Smooth muscle cell (in vitro differentiated cells): ENCODE results near the gene SPG7. TPM values are rescaled to one million over a fixed set of nuclear protein-coding genes. Genes with fewer than 3 reads are reported as not detected.

Experiments
- DNase-seq: peaks from one replicate; lab custom pipeline; 2025; ENCODE audit not compliant: unreplicated experiment; lab: John Stamatoyannopoulos, UW
- H2AFZ ChIP-seq: fragments of 200-600 bp; sonication (generic); 2 replicates; pipeline ENCODE4 v1.6.0; 2016; ENCODE audit warnings: antibody characterized with exemption, low read depth, mild to moderate bottlenecking
- H3F3A ChIP-seq: fragments of 200-600 bp; sonication (generic); 2 replicates; pipeline ENCODE4 v1.6.0; 2017; ENCODE audit warnings: antibody characterized with exemption, low read depth
- H3K27ac ChIP-seq: fragments of 200-600 bp; sonication (generic); 2 replicates; pipeline ENCODE4 v1.5.1; 2016; ENCODE audit warnings: low read depth, mild to moderate bottlenecking
- H3K27me3 ChIP-seq: fragments of 200-600 bp; sonication (generic); 2 replicates; pipeline ENCODE4 v1.6.1; 2016; ENCODE audit warnings: low read depth, mild to moderate bottlenecking
- H3K36me3 ChIP-seq: fragments of 200-600 bp; sonication (generic); 2 replicates; pipeline ENCODE4 v1.5.1; 2016; ENCODE audit warnings: low read depth
- H3K4me1 ChIP-seq: fragments of 200-600 bp; sonication (generic); 2 replicates; pipeline ENCODE4 v1.5.1; 2016; ENCODE audit warnings: low read depth
- H3K4me2 ChIP-seq: fragments of 200-600 bp; sonication (generic); 2 replicates; pipeline ENCODE4 v1.6.0; 2016; ENCODE audit warnings: mild to moderate bottlenecking
- H3K4me3 ChIP-seq: fragments of 200-600 bp; sonication (generic); 2 replicates; pipeline ENCODE4 v1.5.1; 2016; ENCODE audit warnings: mild to moderate bottlenecking
- H3K79me2 ChIP-seq: fragments of 200-600 bp; sonication (generic); 2 replicates; pipeline ENCODE4 v1.6.0; 2016; ENCODE audit warnings: low read depth, mild to moderate bottlenecking
- H3K9ac ChIP-seq: fragments of 200-600 bp; sonication (generic); 2 replicates; pipeline ENCODE4 v1.6.0; 2016; ENCODE audit warnings: low read depth
- H3K9me3 ChIP-seq: fragments of 200-600 bp; sonication (generic); replicated peaks from 2 replicates; pipeline ENCODE4 v1.5.1; 2016; ENCODE audit warnings: low read depth
- H4K20me1 ChIP-seq: fragments of 200-600 bp; sonication (generic); 2 replicates; pipeline ENCODE4 v1.6.0; 2016; ENCODE audit warnings: low read depth
- CTCF ChIP-seq: fragments of 200-600 bp; sonication (generic); IDR thresholded peaks from 2 replicates; pipeline ENCODE4 v1.5.1; 2017; ENCODE audit warnings: borderline replicate concordance, mild to moderate bottlenecking, antibody characterized with exemption; ENCODE audit not compliant: insufficient read depth, poor library complexity, severe bottlenecking
- WGBS: methylation state at CpG from one replicate; pipeline ENCODE4 v1.1.7; 2016; ENCODE audit warnings: low lambda C conversion rate; 5-methylcytosine and 5-hydroxymethylcytosine counted together
- polyA plus RNA-seq: library from polyadenylated mRNA; unstranded; fragments of >200 nt; fragmentation: Nextera tagmentation; extraction: Ambion mirVana; gene quantifications from 2 replicates; pipeline ENCODE4 v1.2.1, GENCODE V29; 2016
- total RNA-seq: library from RNA; depleted of rRNA; stranded (reverse); fragments of >200 nt; gene quantifications from 2 replicates; pipeline ENCODE4 v1.2.3, GENCODE V29; 2014

Gene SPG7
- total and polyA plus RNA-seq, 2 experiments from 2014 or later, result 49.3 to 61.4 TPM

GRCh38 chr16:89596061-89596689 lies 88.0 kb downstream of the SPG7 start:
- Histone ChIP-seq H3K27me3 (no peaks in the 10 kb centered on the region), H3K79me2 (no peaks in the 10 kb centered on the region), H3K9ac (no peak overlapping the region), H4K20me1 (no peaks in the 10 kb centered on the region), H3K27ac (no peak overlapping the region), H3K9me3 (no peaks in the 10 kb centered on the region), H3F3A (no peaks in the 10 kb centered on the region), H3K36me3 (no peaks in the 10 kb centered on the region), H3K4me1 (no peaks in the 10 kb centered on the region), H2AFZ (no peak overlapping the region), H3K4me2 (no peak overlapping the region), H3K4me3 (no peak overlapping the region)
- DNase-seq, result no peak
- no peak for TF ChIP-seq CTCF
- WGBS, result 87% methylated on average over 25 of the region's 25 CpGs

GRCh38 chr16:89596957-89597649 lies 88.9 kb downstream of the SPG7 start:
- H3K27ac ChIP-seq, result no peak overlapping the region
- no peak for TF ChIP-seq CTCF
- no peak overlapping the region for H3K4me2 ChIP-seq
- H2AFZ ChIP-seq, result no peak overlapping the region
- no peaks in the 10 kb centered on the region for H3K9me3 ChIP-seq
- H3K27me3 ChIP-seq, result no peaks in the 10 kb centered on the region
- no peak for DNase-seq
- no peak overlapping the region for H3K9ac ChIP-seq
- H3K36me3 ChIP-seq, result no peaks in the 10 kb centered on the region
- H4K20me1 ChIP-seq, result no peaks in the 10 kb centered on the region
- no peaks in the 10 kb centered on the region for H3K79me2 ChIP-seq
- no peaks in the 10 kb centered on the region for H3F3A ChIP-seq
- 95% methylated on average over 17 of the region's 19 CpGs for whole genome bisulfite sequencing
- H3K4me3 ChIP-seq, result no peak overlapping the region
- H3K4me1 ChIP-seq, result peaks cover 5% of the 10 kb centered on the region

- no peak overlapping the region for H3K4me3 ChIP-seq
- H2AFZ ChIP-seq, result no peak overlapping the region
- peaks cover 4% of the 10 kb centered on the region for H3F3A ChIP-seq
- 86% methylated on average over 12 of the region's 14 CpGs for WGBS
- no peaks in the 10 kb centered on the region for H3K36me3 ChIP-seq
- no peak for TF ChIP-seq CTCF
- H3K4me1 ChIP-seq, result peaks cover 8% of the 10 kb centered on the region
- H3K9ac ChIP-seq, result no peak overlapping the region
- no peak overlapping the region for H3K27ac ChIP-seq
- H3K4me2 ChIP-seq, result no peak overlapping the region
- H3K9me3 ChIP-seq, result no peaks in the 10 kb centered on the region
- H3K79me2 ChIP-seq, result no peaks in the 10 kb centered on the region
- no peaks in the 10 kb centered on the region for H4K20me1 ChIP-seq
- DNase-seq, result no peak
- no peaks in the 10 kb centered on the region for H3K27me3 ChIP-seq
Measured at GRCh38 chr16:89598199-89598598, 90.0 kb downstream of the SPG7 start.

- H3K9ac ChIP-seq, result no peak overlapping the region
- peaks cover 4% of the 10 kb centered on the region for H3F3A ChIP-seq
- H3K27me3 ChIP-seq, result no peaks in the 10 kb centered on the region
- H3K4me1 ChIP-seq, result peaks cover 8% of the 10 kb centered on the region
- no peak overlapping the region for H3K27ac ChIP-seq
- no peaks in the 10 kb centered on the region for H3K9me3 ChIP-seq
- H3K36me3 ChIP-seq, result no peaks in the 10 kb centered on the region
- H3K4me2 ChIP-seq, result no peak overlapping the region
- H2AFZ ChIP-seq, result no peak overlapping the region
- DNase-seq, result no peak
- H4K20me1 ChIP-seq, result no peaks in the 10 kb centered on the region
- H3K4me3 ChIP-seq, result no peak overlapping the region
- H3K79me2 ChIP-seq, result no peaks in the 10 kb centered on the region
- TF ChIP-seq CTCF, result peak; percentile 16
- 41% methylated on average over 7 of the region's 8 CpGs for WGBS
Measured at GRCh38 chr16:89599451-89599858, 91.3 kb downstream of the SPG7 start.
